Fibroblast of upper back skin (primary cell): ENCODE data around the gene TMEM176A.

Experiments used
- DNase-seq: peaks from one replicate; pipeline ENCODE4 v3.0.0-alpha.2; 2013

Gene TMEM176A

GRCh38 chr7:150850273-150850672 lies 49.7 kb downstream of the TMEM176A start:
- DNase-seq, result no peak

GRCh38 chr7:150851492-150852370 lies 51.2 kb downstream of the TMEM176A start:
- DNase-seq, result no peak

DNA sequence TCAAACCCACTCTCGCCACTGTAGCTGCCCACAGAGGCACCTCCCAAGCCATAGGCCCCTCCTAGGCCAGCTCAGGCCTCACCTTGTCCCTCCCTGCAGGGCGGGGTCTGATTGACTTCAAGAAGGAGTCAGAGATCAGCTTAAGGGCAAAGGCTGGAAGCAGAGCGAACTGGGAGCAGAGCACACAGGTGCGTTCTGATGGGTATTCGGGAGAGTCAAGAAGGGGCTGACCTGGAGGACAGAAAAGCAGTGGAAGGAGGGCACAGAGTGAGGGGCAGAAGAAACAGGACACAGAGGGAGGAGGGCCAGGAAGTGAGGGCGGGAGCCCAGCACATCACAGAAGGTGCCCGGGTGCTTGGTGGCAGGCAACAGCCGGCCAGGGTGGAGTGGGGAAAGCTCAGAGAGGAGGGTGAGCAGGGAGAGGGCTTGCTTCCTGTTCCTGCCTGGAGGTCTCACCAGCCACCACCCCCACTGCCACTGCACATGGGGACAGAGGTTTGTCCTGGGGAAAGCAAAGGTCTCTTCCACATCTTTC lies 51.9 kb downstream of the TMEM176A start, which contains the start of gene AOC1:
TSS of gene AOC1 (plus strand) at position 147 of the 535 bp plus-strand sequence. CDS start 3,954 bp downstream, outside the sequence.
- no peak for DNase-seq

GRCh38 chr7:150854066-150855000 lies 53.8 kb downstream of the TMEM176A start:
- DNase-seq, result no peak
